Activated CD4-positive, alpha-beta T cell treated with anti-CD3 and anti-CD28 coated beads, Interleukin-2, amount 10 ng/mL, durations not matched to agents 24 days and 14 days (primary cell): ENCODE measurements around the gene FANCC. TPM values are rescaled to one million over a fixed set of nuclear protein-coding genes. Genes with fewer than 3 reads are reported as not detected.

Source experiments
- DNase-seq: peaks from one replicate; pipeline ENCODE4 v3.0.0; 2022
- H3K27ac Mint-ChIP-seq: one replicate; pipeline ENCODE4 v1.8.0; 2022; ENCODE audit warnings: mild to moderate bottlenecking, mixed read lengths
- H3K27me3 Mint-ChIP-seq: one replicate; pipeline ENCODE4 v1.8.0; 2022; ENCODE audit warnings: mixed read lengths
- H3K36me3 Mint-ChIP-seq: one replicate; pipeline ENCODE4 v1.8.0; 2022; ENCODE audit warnings: low read depth, mild to moderate bottlenecking, mixed read lengths
- H3K4me1 Mint-ChIP-seq: one replicate; pipeline ENCODE4 v1.8.0; 2021; ENCODE audit warnings: mixed read lengths
- H3K4me3 Mint-ChIP-seq: one replicate; pipeline ENCODE4 v1.8.0; 2022; ENCODE audit warnings: mild to moderate bottlenecking, moderate library complexity, mixed read lengths
- H3K9me3 Mint-ChIP-seq: one replicate; pipeline ENCODE4 v1.8.0; 2021; ENCODE audit warnings: mixed read lengths
- intact Hi-C: fragments of 100-400 bp; cut with micrococcal nuclease; formaldehyde crosslinking; loops from one replicate; pipeline ENCODE4 v1.15.1; 2023
- total RNA-seq: library from RNA; stranded (reverse); gene quantifications from 2 replicates; pipeline ENCODE4 v1.2.3, GENCODE V29; 2022

FANCC gene
- total RNA-seq, 1 donor from 2014 or later: 18.0 TPM

GRCh38 chr9:95265960-95266359 lies 51.5 kb downstream of the FANCC start:
- Mint-ChIP-seq H3K36me3 (no peaks in the 10 kb centered on the region), H3K27ac (peak overlapping the region; percentile 20), H3K9me3 (no peaks in the 10 kb centered on the region), H3K4me3 (no peak overlapping the region), H3K27me3 (peaks cover 2% of the 10 kb centered on the region), H3K4me1 (peaks cover 35% of the 10 kb centered on the region)
- intact Hi-C loops: loop anchor here (10.0 kb wide), 1 partner anchor 131 kb away; no protein-coding TSS in a partner anchor
- DNase-seq: no peak

- H3K27me3 Mint-ChIP-seq: peaks cover 2% of the 10 kb centered on the region
- H3K4me1 Mint-ChIP-seq: peaks cover 34% of the 10 kb centered on the region
- H3K36me3 Mint-ChIP-seq: no peaks in the 10 kb centered on the region
- intact Hi-C loops: loop anchor here (10.0 kb wide), 1 partner anchor 130 kb away; no protein-coding TSS in a partner anchor
- DNase-seq: no peak
- H3K9me3 Mint-ChIP-seq: no peaks in the 10 kb centered on the region
- H3K27ac Mint-ChIP-seq: no peak overlapping the region
- no peak overlapping the region for H3K4me3 Mint-ChIP-seq
Observed at GRCh38 chr9:95264954-95265615, 52.4 kb downstream of the FANCC start.

- H3K36me3 Mint-ChIP-seq: no peaks in the 10 kb centered on the region
- intact Hi-C loops: loop anchor here (10.0 kb wide), 1 partner anchor 127 kb away; no protein-coding TSS in a partner anchor
- H3K27me3 Mint-ChIP-seq: peaks cover 6% of the 10 kb centered on the region
- peaks cover 23% of the 10 kb centered on the region for H3K4me1 Mint-ChIP-seq
- H3K4me3 Mint-ChIP-seq: no peak overlapping the region
- no peak for DNase-seq
- H3K9me3 Mint-ChIP-seq: peaks cover 6% of the 10 kb centered on the region
- H3K27ac Mint-ChIP-seq: no peak overlapping the region
Observed at GRCh38 chr9:95261890-95262289, 55.6 kb downstream of the FANCC start.

- Mint-ChIP-seq H3K36me3 (peaks cover 17% of the 10 kb centered on the region), H3K4me1 (no peaks in the 10 kb centered on the region), H3K4me3 (no peak overlapping the region), H3K9me3 (peaks cover 3% of the 10 kb centered on the region), H3K27me3 (no peaks in the 10 kb centered on the region), H3K27ac (no peak overlapping the region)
- intact Hi-C loops: no loop called here
- no peak for DNase-seq
Observed at GRCh38 chr9:95250462-95251221, 66.9 kb downstream of the FANCC start.

- peaks cover 3% of the 10 kb centered on the region for H3K9me3 Mint-ChIP-seq
- H3K27me3 Mint-ChIP-seq: no peaks in the 10 kb centered on the region
- peaks cover 19% of the 10 kb centered on the region for H3K36me3 Mint-ChIP-seq
- intact Hi-C loops: no loop called here
- H3K4me3 Mint-ChIP-seq: no peak overlapping the region
- no peak for DNase-seq
- no peak overlapping the region for H3K27ac Mint-ChIP-seq
- H3K4me1 Mint-ChIP-seq: no peaks in the 10 kb centered on the region
Observed at GRCh38 chr9:95249986-95250385, 67.5 kb downstream of the FANCC start.

GRCh38 chr9:95246547-95246946 lies 71.0 kb downstream of the FANCC start:
- Mint-ChIP-seq H3K27me3 (no peaks in the 10 kb centered on the region), H3K4me3 (no peak overlapping the region), H3K9me3 (peaks cover 3% of the 10 kb centered on the region), H3K27ac (no peak overlapping the region), H3K4me1 (no peaks in the 10 kb centered on the region), H3K36me3 (peaks cover 21% of the 10 kb centered on the region)
- intact Hi-C loops: no loop called here
- no peak for DNase-seq

- Mint-ChIP-seq H3K9me3 (peaks cover 3% of the 10 kb centered on the region), H3K27ac (no peak overlapping the region), H3K27me3 (no peaks in the 10 kb centered on the region), H3K4me3 (no peak overlapping the region), H3K4me1 (no peaks in the 10 kb centered on the region), H3K36me3 (peaks cover 19% of the 10 kb centered on the region)
- intact Hi-C loops: no loop called here
- no peak for DNase-seq
Observed at GRCh38 chr9:95242613-95243012, 74.9 kb downstream of the FANCC start.

GRCh38 chr9:95239071-95239470 lies 78.4 kb downstream of the FANCC start:
- Mint-ChIP-seq H3K36me3 (peaks cover 2% of the 10 kb centered on the region), H3K4me1 (no peaks in the 10 kb centered on the region), H3K27ac (no peak overlapping the region), H3K27me3 (no peaks in the 10 kb centered on the region), H3K9me3 (no peaks in the 10 kb centered on the region), H3K4me3 (no peak overlapping the region)
- intact Hi-C loops: no loop called here
- DNase-seq: no peak

- intact Hi-C loops: no loop called here
- Mint-ChIP-seq H3K4me1 (no peaks in the 10 kb centered on the region), H3K27me3 (no peaks in the 10 kb centered on the region), H3K27ac (no peak overlapping the region), H3K9me3 (peaks cover 7% of the 10 kb centered on the region), H3K36me3 (peaks cover 8% of the 10 kb centered on the region), H3K4me3 (no peak overlapping the region)
- DNase-seq: no peak
Observed at GRCh38 chr9:95237336-95237735, 80.2 kb downstream of the FANCC start.

- Mint-ChIP-seq H3K4me1 (peaks cover 3% of the 10 kb centered on the region), H3K4me3 (no peak overlapping the region), H3K9me3 (peaks cover 11% of the 10 kb centered on the region), H3K27ac (no peak overlapping the region), H3K27me3 (no peaks in the 10 kb centered on the region), H3K36me3 (peaks cover 13% of the 10 kb centered on the region)
- DNase-seq: no peak
- intact Hi-C loops: no loop called here
Observed at GRCh38 chr9:95230046-95230445, 87.5 kb downstream of the FANCC start.

- peaks cover 11% of the 10 kb centered on the region for H3K36me3 Mint-ChIP-seq
Observed at GRCh38 chr9:95229230-95229915, 88.1 kb downstream of the FANCC start.

GRCh38 chr9:95226921-95227320 lies 90.6 kb downstream of the FANCC start:
- DNase-seq: no peak
- peaks cover 3% of the 10 kb centered on the region for H3K4me1 Mint-ChIP-seq
- no peak overlapping the region for H3K27ac Mint-ChIP-seq
- H3K4me3 Mint-ChIP-seq: no peak overlapping the region
- no peaks in the 10 kb centered on the region for H3K27me3 Mint-ChIP-seq
- intact Hi-C loops: no loop called here
- H3K9me3 Mint-ChIP-seq: peaks cover 3% of the 10 kb centered on the region
- peaks cover 5% of the 10 kb centered on the region for H3K36me3 Mint-ChIP-seq

More at GRCh38 chr9:95229230-95229915, 88.1 kb downstream of the FANCC start:
- no peak overlapping the region for H3K4me3 Mint-ChIP-seq
- no peak overlapping the region for H3K27ac Mint-ChIP-seq
- intact Hi-C loops: no loop called here
- peaks cover 3% of the 10 kb centered on the region for H3K4me1 Mint-ChIP-seq
- no peak for DNase-seq
- peaks cover 11% of the 10 kb centered on the region for H3K9me3 Mint-ChIP-seq
- H3K27me3 Mint-ChIP-seq: no peaks in the 10 kb centered on the region

- Mint-ChIP-seq H3K27me3 (no peaks in the 10 kb centered on the region), H3K4me3 (no peak overlapping the region), H3K4me1 (peaks cover 3% of the 10 kb centered on the region), H3K9me3 (peaks cover 3% of the 10 kb centered on the region), H3K27ac (no peak overlapping the region), H3K36me3 (peaks cover 3% of the 10 kb centered on the region)
- intact Hi-C loops: no loop called here
- no peak for DNase-seq
Observed at GRCh38 chr9:95225726-95226106, 91.8 kb downstream of the FANCC start.
